ENCODE results near the gene TYMS.
A peak's percentile ranks its signal among the peaks of the same experiment; 100 is the strongest.

Gene TYMS

DNA sequence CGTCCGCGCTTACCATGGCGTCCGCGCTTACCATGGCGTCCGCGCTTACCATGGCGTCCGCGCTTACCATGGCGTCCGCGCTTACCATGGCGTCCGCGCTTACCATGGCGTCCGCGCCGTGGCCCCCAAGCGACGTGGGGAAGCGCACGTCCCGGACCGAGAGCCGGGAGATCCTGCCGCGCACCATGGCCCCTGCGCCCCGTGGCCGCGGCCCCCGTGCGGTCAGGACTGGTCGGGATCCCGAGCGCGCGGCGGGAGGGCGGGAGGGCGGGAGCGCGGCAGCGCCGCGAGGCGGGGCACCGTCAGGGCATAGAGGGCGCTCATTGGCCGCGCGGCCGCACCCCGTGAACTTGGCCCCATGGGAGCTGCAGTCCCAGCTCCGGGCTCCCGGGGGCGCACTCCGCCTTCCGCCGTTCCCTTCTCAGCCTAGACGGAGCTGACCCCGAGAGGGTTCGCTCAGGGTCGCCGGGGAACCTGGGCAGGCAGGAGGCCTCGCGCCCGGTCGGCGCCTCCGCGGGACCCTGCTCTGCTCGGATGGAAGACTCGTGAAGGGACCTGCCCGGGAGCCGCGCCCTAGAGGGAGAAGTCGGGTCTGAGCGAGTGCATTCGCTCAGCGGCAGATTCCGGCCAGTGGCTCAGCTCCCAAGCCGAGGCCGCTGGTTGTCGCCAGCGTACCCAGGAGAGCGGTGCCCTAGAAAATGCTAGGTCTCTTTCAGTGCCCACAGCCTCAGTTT lies 55.1 kb downstream of the TYMS start, which contains the start of gene ENOSF1:
Gene ENOSF1, minus strand, starts transcription at position 230 of the 734 bp plus-strand sequence. Its CDS starts 43 bp downstream, at position 187.
- DNase-seq, result peak; percentile 63

DNA sequence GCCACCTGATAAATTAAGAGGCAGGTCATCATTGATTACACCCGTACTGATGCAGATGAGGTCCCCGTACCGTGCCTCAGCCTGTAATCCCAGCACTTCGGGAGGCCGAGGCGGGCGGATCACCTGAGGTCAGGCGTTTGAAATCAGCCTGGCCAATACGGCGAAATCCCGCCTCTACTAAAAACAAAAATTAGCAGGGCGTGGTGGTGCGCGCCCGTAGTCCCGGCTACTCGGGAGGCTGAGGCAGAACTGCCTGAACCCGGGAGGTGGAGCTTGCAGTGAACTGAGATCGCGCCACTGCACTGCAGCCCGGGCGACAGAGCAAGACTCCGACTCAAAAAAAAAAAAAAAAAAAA lies 55.7 kb downstream of the TYMS start:
- DNase-seq, result no peak

DNA sequence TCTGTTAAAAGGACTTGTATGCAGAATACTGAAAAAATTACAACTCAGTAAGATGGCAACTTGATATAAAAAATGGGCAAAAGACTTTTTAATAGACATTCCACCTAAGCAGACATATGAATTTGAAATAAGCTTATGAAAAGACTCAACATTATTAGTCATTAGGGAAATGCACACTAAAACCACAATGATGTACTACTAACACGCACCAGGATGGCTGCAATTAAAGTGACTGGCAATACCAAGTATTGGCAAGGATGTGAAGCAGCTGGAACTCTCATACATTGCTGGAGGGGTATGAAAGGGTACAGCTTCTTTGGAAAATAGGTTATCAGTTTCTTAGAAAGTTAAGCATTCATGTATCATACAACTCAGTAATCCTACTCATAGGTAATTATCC lies 58.2 kb downstream of the TYMS start:
- DNase-seq, result no peak

DNA sequence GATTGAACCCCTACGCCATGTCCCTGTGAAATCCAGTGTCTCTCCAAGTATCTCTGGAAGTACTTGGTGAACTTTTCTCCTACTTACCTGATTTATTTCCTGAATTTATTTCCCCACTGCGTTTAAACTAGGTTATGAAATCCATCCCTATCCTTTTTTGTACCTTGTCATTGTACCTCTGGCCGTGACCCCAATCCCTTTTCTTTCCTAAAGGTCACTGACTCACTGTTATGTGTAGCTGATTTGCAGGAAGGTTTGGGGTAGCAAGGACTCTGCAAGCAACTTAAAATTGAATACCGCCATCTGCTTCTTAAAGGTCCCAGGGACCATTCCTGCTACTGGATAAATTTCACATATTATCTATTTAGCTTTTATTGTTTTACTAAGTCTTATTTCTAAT lies 59.5 kb downstream of the TYMS start:
- DNase-seq, result no peak

Data from NCI-H1048 (cell line).